H1 (cell line): ENCODE data around the gene RIF1. TPM values are rescaled to one million over a fixed set of nuclear protein-coding genes. Genes with fewer than 3 reads are reported as not detected.

Experiments
- ASH2L ChIP-seq: fragments of 200-600, 300-600 bp; sonication (generic); IDR thresholded peaks from one replicate; pipeline ENCODE4 v1.7.1; 2017; ENCODE audit warnings: low read length
- CEBPB ChIP-seq: IDR thresholded peaks from 2 replicates; pipeline ENCODE4 v1.6.1; 2012; ENCODE audit warnings: low read depth, low read length
- CHD7 ChIP-seq: fragments of 300-600 bp; sonication (generic); IDR thresholded peaks from 2 replicates; pipeline ENCODE4 v1.7.1; 2012; ENCODE audit warnings: low read length, moderate library complexity, mild to moderate bottlenecking, inconsistent platforms; ENCODE audit not compliant: insufficient replicate concordance
- YY1 ChIP-seq: IDR thresholded peaks from 2 replicates; pipeline ENCODE4 v1.6.1; 2011; ENCODE audit warnings: low read depth, mild to moderate bottlenecking, low read length
- polyA plus RNA-seq, 7 experiments: library from polyadenylated mRNA; depleted of rRNA in 3 of 7; stranded (reverse) in 5 of 7; unstranded in 2 of 7; fragments of >200 nt in 5 of 7; fragments of 200-250 nt in 2 of 7; gene quantifications; 1 replicate in 5 of 7; 2 replicates in 1 of 7; 4 replicates in 1 of 7; pipeline versions ENCODE4 v1.2.1 to v1.2.3, GENCODE V29; 2011 to 2013; ENCODE audit warnings: missing spikeins in 2 of 7, mixed read lengths in 2 of 7
- total RNA-seq: library from RNA; stranded (reverse); fragmentation: NEBNext Ultra II Directional; extraction: Animal tissue kit (Norgen Biotek cat#: 25700); gene quantifications from 2 replicates; pipeline ENCODE4 v1.2.1, GENCODE V29; 2021

Gene RIF1
- total and polyA plus RNA-seq, 2 of the 8 experiments (the other 6 are each of a cell fraction or from before 2014, with no cell fraction given), result 9.5 to 104 TPM

GRCh38 chr2:151422917-151423439 lies 13.3 kb downstream of the RIF1 start (continued):
- TF ChIP-seq CHD7 (no peak), YY1 (no peak), ASH2L (no peak), CEBPB (no peak)
